ENCODE measurements around the gene SFTA2.
A peak's percentile ranks its signal among the peaks of the same experiment; 100 is the strongest.

SFTA2 gene

DNA sequence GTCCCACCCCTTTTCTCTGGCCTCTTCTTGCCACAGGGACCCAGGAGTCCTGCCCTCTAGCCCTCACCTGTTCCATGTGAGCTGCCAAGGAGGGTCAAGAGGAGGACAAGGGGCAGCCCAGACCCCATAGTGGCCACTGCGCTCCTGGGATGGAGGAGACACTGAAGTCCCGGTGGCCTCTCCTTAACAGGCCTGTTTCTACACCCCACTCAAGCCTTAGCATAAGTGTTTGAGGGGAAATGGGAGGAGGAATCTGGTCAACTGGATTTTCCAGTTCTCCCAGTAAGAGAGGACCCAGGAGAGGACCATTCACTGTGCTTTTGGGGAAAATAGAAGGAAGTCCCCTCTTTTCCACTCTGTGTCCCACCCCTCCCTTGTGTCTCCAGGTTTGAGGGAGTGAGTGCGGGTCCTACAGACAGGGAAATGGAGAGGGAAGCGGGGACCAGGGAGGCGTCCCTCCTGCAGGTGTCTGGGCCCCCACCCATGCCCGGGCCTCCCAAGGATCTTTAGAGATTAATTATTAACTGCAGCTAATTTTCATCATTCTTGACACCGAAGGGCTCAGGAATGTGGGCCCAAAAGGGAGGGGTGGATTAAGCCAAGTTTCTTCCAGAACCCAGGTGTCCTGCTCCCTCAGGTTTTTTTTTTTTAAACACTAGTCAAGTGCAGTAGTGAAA, at the start of gene SFTA2:
Gene SFTA2 (minus strand): TSS at position 202 of the 677 bp plus-strand sequence. CDS start 74 bp downstream, at position 128.
- Histone ChIP-seq H3K9me3 (ENCODE audit: severe bottlenecking) (peaks cover 6% of the 10 kb centered on the region), H3K27me3 (ENCODE audit: insufficient read depth, poor library complexity, severe bottlenecking) (no peaks in the 10 kb centered on the region), H3K36me3 (ENCODE audit: low read depth) (peaks cover 11% of the 10 kb centered on the region; the same call in 1 of the 2 replicates), H3K4me3 (ENCODE audit: severe bottlenecking) (no peak within 1 kb of the TSS), H3K27ac (ENCODE audit: poor library complexity, severe bottlenecking) (no peak within 1 kb of the TSS), H3K4me1 (ENCODE audit: insufficient read depth, poor library complexity, severe bottlenecking) (peaks cover 13% of the 10 kb centered on the region)
- no peak for DNase-seq (ENCODE audit: low spot score)
- ATAC-seq (ENCODE audit: low read depth), result no peak
- TF ChIP-seq, protein P1, sequence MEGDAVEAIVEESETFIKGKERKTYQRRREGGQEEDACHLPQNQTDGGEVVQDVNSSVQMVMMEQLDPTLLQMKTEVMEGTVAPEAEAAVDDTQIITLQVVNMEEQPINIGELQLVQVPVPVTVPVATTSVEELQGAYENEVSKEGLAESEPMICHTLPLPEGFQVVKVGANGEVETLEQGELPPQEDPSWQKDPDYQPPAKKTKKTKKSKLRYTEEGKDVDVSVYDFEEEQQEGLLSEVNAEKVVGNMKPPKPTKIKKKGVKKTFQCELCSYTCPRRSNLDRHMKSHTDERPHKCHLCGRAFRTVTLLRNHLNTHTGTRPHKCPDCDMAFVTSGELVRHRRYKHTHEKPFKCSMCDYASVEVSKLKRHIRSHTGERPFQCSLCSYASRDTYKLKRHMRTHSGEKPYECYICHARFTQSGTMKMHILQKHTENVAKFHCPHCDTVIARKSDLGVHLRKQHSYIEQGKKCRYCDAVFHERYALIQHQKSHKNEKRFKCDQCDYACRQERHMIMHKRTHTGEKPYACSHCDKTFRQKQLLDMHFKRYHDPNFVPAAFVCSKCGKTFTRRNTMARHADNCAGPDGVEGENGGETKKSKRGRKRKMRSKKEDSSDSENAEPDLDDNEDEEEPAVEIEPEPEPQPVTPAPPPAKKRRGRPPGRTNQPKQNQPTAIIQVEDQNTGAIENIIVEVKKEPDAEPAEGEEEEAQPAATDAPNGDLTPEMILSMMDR (IDR thresholded peaks at IDR 0.05; ENCODE audit: poor library complexity, severe bottlenecking), result no peak

DNA sequence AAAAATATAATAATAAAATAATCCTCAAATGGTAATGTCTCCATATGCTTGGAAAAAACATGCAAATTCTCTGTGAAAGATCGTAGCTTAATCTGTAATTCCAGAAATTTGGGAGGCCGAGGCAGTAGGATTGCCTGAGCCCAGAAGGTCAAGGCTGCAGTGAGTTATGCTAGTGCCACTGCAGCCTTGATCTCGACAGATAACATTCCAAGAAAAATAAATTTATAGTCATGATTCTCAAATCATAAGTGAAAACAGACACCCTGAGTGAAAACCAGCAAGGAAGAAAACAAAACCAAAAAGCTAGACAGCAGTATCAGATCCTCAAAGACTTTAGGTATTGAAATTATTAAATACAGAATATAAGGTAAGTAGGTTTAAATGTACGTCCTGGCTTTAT, 47.7 kb upstream of the SFTA2 start:
- H3K27me3 ChIP-seq (ENCODE audit: insufficient read depth, poor library complexity, severe bottlenecking), result no peaks in the 10 kb centered on the region
- no peak overlapping the region for H3K27ac ChIP-seq (ENCODE audit: poor library complexity, severe bottlenecking)
- DNase-seq (ENCODE audit: low spot score) (no peak), ATAC-seq (ENCODE audit: low read depth) (no peak)
- H3K4me1 ChIP-seq (ENCODE audit: insufficient read depth, poor library complexity, severe bottlenecking), result peaks cover 4% of the 10 kb centered on the region
- no peak overlapping the region for H3K4me3 ChIP-seq (ENCODE audit: severe bottlenecking)
- H3K9me3 ChIP-seq (ENCODE audit: severe bottlenecking), result no peaks in the 10 kb centered on the region
- H3K36me3 ChIP-seq (ENCODE audit: low read depth), result no peaks in the 10 kb centered on the region
- TF ChIP-seq, protein P1 (IDR thresholded peaks at IDR 0.05; ENCODE audit: poor library complexity, severe bottlenecking), result no peak

DNA sequence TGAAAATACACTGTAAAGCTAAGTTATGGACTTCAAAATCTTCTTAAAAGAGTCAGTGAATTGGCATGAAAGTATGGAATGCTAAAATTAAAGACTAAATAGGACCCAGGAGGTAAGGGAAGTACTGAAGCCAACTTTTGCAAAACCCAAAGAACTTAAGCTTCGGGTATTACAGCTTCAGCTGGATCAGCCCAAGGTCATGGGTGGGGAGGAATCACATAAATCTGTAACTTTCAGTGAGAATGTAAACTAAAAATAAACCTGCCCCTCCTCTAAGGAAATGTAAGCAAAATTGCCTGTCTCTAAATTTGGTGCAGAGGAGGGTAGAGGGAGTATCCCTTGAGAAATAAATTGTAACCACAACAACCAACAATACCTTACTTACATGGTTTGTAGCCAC, 47.2 kb upstream of the SFTA2 start:
- no peaks in the 10 kb centered on the region for H3K36me3 ChIP-seq (ENCODE audit: low read depth)
- no peak for ATAC-seq (ENCODE audit: low read depth)
- TF ChIP-seq, protein P1 (IDR thresholded peaks at IDR 0.05; ENCODE audit: poor library complexity, severe bottlenecking), result no peak
- no peaks in the 10 kb centered on the region for H3K27me3 ChIP-seq (ENCODE audit: insufficient read depth, poor library complexity, severe bottlenecking)
- peaks cover 7% of the 10 kb centered on the region for H3K4me1 ChIP-seq (ENCODE audit: insufficient read depth, poor library complexity, severe bottlenecking)
- no peak overlapping the region for H3K27ac ChIP-seq (ENCODE audit: poor library complexity, severe bottlenecking)
- DNase-seq (ENCODE audit: low spot score), result no peak
- no peaks in the 10 kb centered on the region for H3K9me3 ChIP-seq (ENCODE audit: severe bottlenecking)
- no peak overlapping the region for H3K4me3 ChIP-seq (ENCODE audit: severe bottlenecking)

- DNase-seq (ENCODE audit: low spot score) (no peak), ATAC-seq (ENCODE audit: low read depth) (peak; percentile 80)
- Histone ChIP-seq H3K27me3 (ENCODE audit: insufficient read depth, poor library complexity, severe bottlenecking) (no peaks in the 10 kb centered on the region), H3K4me3 (ENCODE audit: severe bottlenecking) (no peak overlapping the region), H3K36me3 (ENCODE audit: low read depth) (no peaks in the 10 kb centered on the region), H3K9me3 (ENCODE audit: severe bottlenecking) (no peaks in the 10 kb centered on the region), H3K27ac (ENCODE audit: poor library complexity, severe bottlenecking) (no peak overlapping the region), H3K4me1 (ENCODE audit: insufficient read depth, poor library complexity, severe bottlenecking) (peaks cover 12% of the 10 kb centered on the region)
- TF ChIP-seq, protein P1 (IDR thresholded peaks at IDR 0.05; ENCODE audit: poor library complexity, severe bottlenecking), result no peak
These were observed 42.7 kb upstream of the SFTA2 start for GRCh38 chr6:30974490-30975252.
